Measurements from ENCODE around the gene PREB. TPM values are rescaled to one million over a fixed set of nuclear protein-coding genes. Genes with fewer than 3 reads are reported as not detected.
A peak's percentile ranks its signal among the peaks of the same experiment; 100 is the strongest.

The PREB gene
- total and polyA plus RNA-seq, 2 of the 13 experiments (the other 11 are each of a cell fraction or from before 2014, with no cell fraction given): 112 to 192 TPM

GRCh38 chr2:27085062-27085672, 49.3 kb downstream of the PREB start:
- WGBS (ENCODE audit: low lambda C conversion rate): 92% methylated on average over 10 of the region's 10 CpGs
- Histone ChIP-seq H4K20me1 (ENCODE audit: insufficient read depth, low read length) (no peaks in the 10 kb centered on the region), H3K4me3 (replicated peaks in 1 of 3; ENCODE audit: insufficient read depth in 1 of 3, low read depth in 2 of 3, low read length in 3 of 3) (peak overlapping the region in 2 of 3 experiments; percentile 53 to 77; a peak in 4 of 6 replicates), H3K9me3 (ENCODE audit: low read length) (no peaks in the 10 kb centered on the region), H3K4me1 (ENCODE audit: insufficient read depth, low read length) (peaks cover 76% of the 10 kb centered on the region), H3K36me3 (replicated peaks in 1 of 2; ENCODE audit: control insufficient read depth in 1 of 2, insufficient read depth in 2 of 2, low read length in 2 of 2) (no peaks in the 10 kb centered on the region; a peak in 3 of 5 replicates), H2AFZ (ENCODE audit: low read length) (no peak overlapping the region), H3K9ac (ENCODE audit: insufficient read depth, low read depth, low read length) (peak overlapping the region; percentile 63; the same call in 1 of the 2 replicates), H3K4me2 (ENCODE audit: low read depth, low read length) (peak overlapping the region; percentile 84), H3K27me3 (ENCODE audit: control insufficient read depth in 1 of 2, insufficient read depth in 2 of 2, low read length in 2 of 2) (no peaks in the 10 kb centered on the region), H3K79me2 (ENCODE audit: insufficient read depth, low read length) (peaks cover 33% of the 10 kb centered on the region), H3K27ac (ENCODE audit: extremely low read length, insufficient read depth, low read length) (no peak overlapping the region)
- in situ Hi-C loops (cut with HindIII; ENCODE audit: extremely low pct_ligation_motif_present, low pct_unique_long_range_greater_than_20kb): no loop called here
- FAIRE-seq (no peak), DNase-seq (ENCODE audit: low spot score) (no peak), ATAC-seq (no peak)
- CTCF ChIA-PET (ENCODE audit: low intra/inter-chr PET ratio, low total read pairs): interaction anchor here (1.3 to 2.0 kb wide), 2 partner anchors 13 to 35 kb away, joined by 3 to 6 read pairs; no protein-coding TSS in a partner anchor
- BruUV-seq (replicated peaks): TSS peak; percentile 71
- POLR2A ChIA-PET: interaction anchor here (0.6 to 9.2 kb wide), 7 partner anchors 10 to 126 kb away, joined by 3 to 106 read pairs (median 28); partner anchors contain the start of genes ABHD1, AGBL5, OST4 and PREB
- intact Hi-C loops (cut with micrococcal nuclease; ENCODE audit: unreplicated experiment): loop anchor here (5.0 to 10.0 kb wide), 3 partner anchors 50 to 1162 kb away; partner anchors contain the start of gene TMEM214
- TF ChIP-seq U2AF1 (optimal IDR thresholded peaks at IDR 0.05; ENCODE audit: low read depth, low read length): no peak
- no peak for TF ChIP-seq ELF4 (CRISPR knock-in tag; IDR thresholded peaks at IDR 0.05; ENCODE audit: borderline replicate concordance)
- no peak for TF ChIP-seq ZBTB37 (CRISPR knock-in tag; IDR thresholded peaks at IDR 0.05)
- 0 out of 2 replicates have a peak, but pooled peaks have one; percentile 28 for TF ChIP-seq KMT2B (CRISPR knock-in tag; IDR thresholded peaks at IDR 0.05)
- peak; percentile 50; the same call in 1 of the 2 replicates for TF ChIP-seq ZNF776 (CRISPR knock-in tag; IDR thresholded peaks at IDR 0.05)
- no peak for TF ChIP-seq ZNF503 (CRISPR knock-in tag; IDR thresholded peaks at IDR 0.05)
- 0 out of 2 replicates have a peak, but pooled peaks have one; percentile 53 for TF ChIP-seq TIGD3 (CRISPR knock-in tag; IDR thresholded peaks at IDR 0.05; ENCODE audit: borderline replicate concordance)
- TF ChIP-seq CCAR2 (optimal IDR thresholded peaks at IDR 0.05; ENCODE audit: low read depth, low read length): no peak
- 0 out of 2 replicates have a peak, but pooled peaks have one; percentile 39 for TF ChIP-seq ZNF724P (CRISPR knock-in tag; IDR thresholded peaks at IDR 0.05; ENCODE audit: borderline replicate concordance)
- TF ChIP-seq ZNF710 (CRISPR knock-in tag; IDR thresholded peaks at IDR 0.05; ENCODE audit: borderline replicate concordance): 0 out of 2 replicates have a peak, but pooled peaks have one; percentile 11
- TF ChIP-seq SP5 (CRISPR knock-in tag; IDR thresholded peaks at IDR 0.05; ENCODE audit: borderline replicate concordance, low read depth): no peak
- TF ChIP-seq ZNF784 (CRISPR knock-in tag; IDR thresholded peaks at IDR 0.05; ENCODE audit: borderline replicate concordance): no peak
- no peak for TF ChIP-seq MYPOP (CRISPR knock-in tag; IDR thresholded peaks at IDR 0.05)

All from HepG2 (cell line).